HG03196 (cell line): ENCODE measurements around the gene KCNIP4.
"Not testable (repeated sequence)": the region's sequence is repeated elsewhere in the genome, so short reads cannot be mapped to it uniquely, and the experiment has no call there.

Experiments used
- ATAC-seq: cut with Tn5 transposase; IDR thresholded peaks from one replicate; pipeline ENCODE4 v1.9.1; 2021; ENCODE audit not compliant: unreplicated experiment

The KCNIP4 gene

GRCh38 chr4:21948347-21949072 is at the start of gene KCNIP4:
TSS of gene KCNIP4 (minus strand) at chr4:21948772.
- ATAC-seq = no peak

- not testable (repeated sequence) for ATAC-seq
These were observed 48.0 kb upstream of the KCNIP4 start for GRCh38 chr4:21996618-21997017.

- ATAC-seq = no peak
These were observed 43.8 kb upstream of the KCNIP4 start for GRCh38 chr4:21992330-21992729.

GRCh38 chr4:21991562-21991961 is 43.0 kb upstream of the KCNIP4 start:
- ATAC-seq = no peak

- no peak for ATAC-seq
These were observed 42.5 kb upstream of the KCNIP4 start for GRCh38 chr4:21991050-21991449.

- ATAC-seq = no peak
These were observed 40.8 kb upstream of the KCNIP4 start for GRCh38 chr4:21989351-21989750.

- no peak for ATAC-seq
These were observed 37.7 kb upstream of the KCNIP4 start for GRCh38 chr4:21986307-21986706.

GRCh38 chr4:21982087-21982486 is 33.5 kb upstream of the KCNIP4 start:
- ATAC-seq = no peak

GRCh38 chr4:21979196-21979595 is 30.6 kb upstream of the KCNIP4 start:
- no peak for ATAC-seq

GRCh38 chr4:21976166-21976565 is 27.6 kb upstream of the KCNIP4 start:
- ATAC-seq = no peak

- no peak for ATAC-seq
These were observed 25.3 kb upstream of the KCNIP4 start for GRCh38 chr4:21973850-21974249.

GRCh38 chr4:21964762-21965319 is 16.3 kb upstream of the KCNIP4 start:
- ATAC-seq = no peak

- no peak for ATAC-seq
These were observed 14.1 kb upstream of the KCNIP4 start for GRCh38 chr4:21962691-21963090.

GRCh38 chr4:21960793-21961192 is 12.2 kb upstream of the KCNIP4 start:
- no peak for ATAC-seq

- ATAC-seq = no peak
These were observed 6.3 kb upstream of the KCNIP4 start for GRCh38 chr4:21954916-21955315.

- ATAC-seq = no peak
These were observed 5.1 kb upstream of the KCNIP4 start for GRCh38 chr4:21953653-21954052.

GRCh38 chr4:21952549-21952948 is 4.0 kb upstream of the KCNIP4 start:
- peak; percentile 43 for ATAC-seq

GRCh38 chr4:21949073-21949457 is 493 bp upstream of the KCNIP4 start:
- ATAC-seq = no peak

- no peak for ATAC-seq
These were observed 703 bp downstream of the KCNIP4 start for GRCh38 chr4:21947791-21948346.

- ATAC-seq = no peak
These were observed 1.7 kb downstream of the KCNIP4 start for GRCh38 chr4:21946858-21947257.

- no peak for ATAC-seq
These were observed 26.9 kb downstream of the KCNIP4 start for GRCh38 chr4:21921526-21922180.

- ATAC-seq = no peak
These were observed 32.8 kb downstream of the KCNIP4 start for GRCh38 chr4:21915761-21916160.
